Measurements from ENCODE around the gene DSCAM.

Gene DSCAM

DNA sequence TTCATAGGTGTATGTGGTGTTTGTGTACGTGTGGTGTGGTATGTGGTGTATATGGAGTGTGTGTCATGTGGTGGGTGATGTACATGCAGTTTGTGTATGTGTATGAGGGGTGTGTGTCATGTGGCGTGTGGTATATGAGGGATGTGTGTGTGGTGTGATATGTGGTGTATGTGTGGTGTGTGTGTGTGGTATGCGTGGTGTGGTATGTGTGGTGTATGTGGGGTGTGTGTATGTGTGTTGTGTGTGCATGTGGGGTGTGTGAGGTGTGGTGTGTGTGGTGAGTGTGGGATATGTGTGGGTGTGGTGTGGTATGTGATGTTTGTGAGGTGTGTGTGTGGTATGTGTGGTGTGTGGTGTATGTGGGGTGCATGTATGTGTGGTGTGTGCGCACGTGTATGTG is 707.3 kb downstream of the DSCAM start:
- TF ChIP-seq, protein P1, sequence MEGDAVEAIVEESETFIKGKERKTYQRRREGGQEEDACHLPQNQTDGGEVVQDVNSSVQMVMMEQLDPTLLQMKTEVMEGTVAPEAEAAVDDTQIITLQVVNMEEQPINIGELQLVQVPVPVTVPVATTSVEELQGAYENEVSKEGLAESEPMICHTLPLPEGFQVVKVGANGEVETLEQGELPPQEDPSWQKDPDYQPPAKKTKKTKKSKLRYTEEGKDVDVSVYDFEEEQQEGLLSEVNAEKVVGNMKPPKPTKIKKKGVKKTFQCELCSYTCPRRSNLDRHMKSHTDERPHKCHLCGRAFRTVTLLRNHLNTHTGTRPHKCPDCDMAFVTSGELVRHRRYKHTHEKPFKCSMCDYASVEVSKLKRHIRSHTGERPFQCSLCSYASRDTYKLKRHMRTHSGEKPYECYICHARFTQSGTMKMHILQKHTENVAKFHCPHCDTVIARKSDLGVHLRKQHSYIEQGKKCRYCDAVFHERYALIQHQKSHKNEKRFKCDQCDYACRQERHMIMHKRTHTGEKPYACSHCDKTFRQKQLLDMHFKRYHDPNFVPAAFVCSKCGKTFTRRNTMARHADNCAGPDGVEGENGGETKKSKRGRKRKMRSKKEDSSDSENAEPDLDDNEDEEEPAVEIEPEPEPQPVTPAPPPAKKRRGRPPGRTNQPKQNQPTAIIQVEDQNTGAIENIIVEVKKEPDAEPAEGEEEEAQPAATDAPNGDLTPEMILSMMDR (IDR thresholded peaks at IDR 0.05; ENCODE audit: low read length): no peak
- no peak for TF ChIP-seq EZH2 (IDR thresholded peaks at IDR 0.05; ENCODE audit: borderline replicate concordance, low read length)
- Histone ChIP-seq H2AFZ (ENCODE audit: low read length) (no peak overlapping the region), H3K9ac (ENCODE audit: low read length) (no peak overlapping the region), H3K4me1 (ENCODE audit: insufficient read depth, low read length, severe bottlenecking) (no peaks in the 10 kb centered on the region), H3K27me3 (ENCODE audit: insufficient read depth, low read length) (no peaks in the 10 kb centered on the region), H3K79me2 (ENCODE audit: insufficient read depth, low read length) (no peaks in the 10 kb centered on the region), H3K27ac (ENCODE audit: low read depth, low read length, poor library complexity, severe bottlenecking) (no peak overlapping the region), H3K36me3 (ENCODE audit: insufficient read depth, low read length) (no peaks in the 10 kb centered on the region), H3K9me3 (ENCODE audit: low read length) (no peaks in the 10 kb centered on the region), H3K9me2 (ENCODE audit: low read depth, low read length) (no peaks in the 10 kb centered on the region), H3K4me3 (ENCODE audit: low read depth, low read length, poor library complexity, severe bottlenecking) (no peak overlapping the region), H4K20me1 (ENCODE audit: insufficient read depth, low read length) (no peaks in the 10 kb centered on the region), H3K4me2 (ENCODE audit: low read length) (no peak overlapping the region), H3F3A (ENCODE audit: insufficient read depth, low read length) (no peaks in the 10 kb centered on the region)

DNA sequence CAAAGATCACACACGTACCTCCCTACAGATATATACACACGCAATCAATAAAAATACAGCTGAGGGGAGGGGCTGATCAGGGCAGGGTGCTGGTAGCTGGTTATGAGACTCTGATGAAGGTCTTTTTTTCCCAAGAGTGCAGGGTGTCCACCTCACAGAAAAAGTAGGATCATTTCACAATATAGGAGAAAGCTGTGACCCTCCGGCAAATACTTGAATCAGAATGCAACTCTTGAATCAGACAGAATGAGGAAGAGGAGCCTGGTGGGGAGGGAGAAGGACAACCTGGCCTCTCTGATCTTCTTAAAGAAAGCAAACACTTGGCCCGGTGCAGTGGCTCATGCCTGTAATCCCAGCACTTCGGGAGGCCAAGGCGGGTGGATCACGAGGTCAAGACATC is 710.4 kb downstream of the DSCAM start:
- no peak for TF ChIP-seq EZH2 (IDR thresholded peaks at IDR 0.05; ENCODE audit: borderline replicate concordance, low read length)
- TF ChIP-seq, protein P1 (IDR thresholded peaks at IDR 0.05; ENCODE audit: low read length): no peak
- H3K9me3 ChIP-seq (ENCODE audit: low read length): no peaks in the 10 kb centered on the region
- H3K9ac ChIP-seq (ENCODE audit: low read length): no peak overlapping the region
- H3K4me3 ChIP-seq (ENCODE audit: low read depth, low read length, poor library complexity, severe bottlenecking): no peak overlapping the region
- no peaks in the 10 kb centered on the region for H3F3A ChIP-seq (ENCODE audit: insufficient read depth, low read length)
- H3K27ac ChIP-seq (ENCODE audit: low read depth, low read length, poor library complexity, severe bottlenecking): no peak overlapping the region
- H3K36me3 ChIP-seq (ENCODE audit: insufficient read depth, low read length): no peaks in the 10 kb centered on the region
- no peak overlapping the region for H3K4me2 ChIP-seq (ENCODE audit: low read length)
- H4K20me1 ChIP-seq (ENCODE audit: insufficient read depth, low read length): no peaks in the 10 kb centered on the region
- H3K4me1 ChIP-seq (ENCODE audit: insufficient read depth, low read length, severe bottlenecking): no peaks in the 10 kb centered on the region
- no peak overlapping the region for H2AFZ ChIP-seq (ENCODE audit: low read length)
- no peaks in the 10 kb centered on the region for H3K79me2 ChIP-seq (ENCODE audit: insufficient read depth, low read length)
- H3K9me2 ChIP-seq (ENCODE audit: low read depth, low read length): no peaks in the 10 kb centered on the region
- H3K27me3 ChIP-seq (ENCODE audit: insufficient read depth, low read length): no peaks in the 10 kb centered on the region

DNA sequence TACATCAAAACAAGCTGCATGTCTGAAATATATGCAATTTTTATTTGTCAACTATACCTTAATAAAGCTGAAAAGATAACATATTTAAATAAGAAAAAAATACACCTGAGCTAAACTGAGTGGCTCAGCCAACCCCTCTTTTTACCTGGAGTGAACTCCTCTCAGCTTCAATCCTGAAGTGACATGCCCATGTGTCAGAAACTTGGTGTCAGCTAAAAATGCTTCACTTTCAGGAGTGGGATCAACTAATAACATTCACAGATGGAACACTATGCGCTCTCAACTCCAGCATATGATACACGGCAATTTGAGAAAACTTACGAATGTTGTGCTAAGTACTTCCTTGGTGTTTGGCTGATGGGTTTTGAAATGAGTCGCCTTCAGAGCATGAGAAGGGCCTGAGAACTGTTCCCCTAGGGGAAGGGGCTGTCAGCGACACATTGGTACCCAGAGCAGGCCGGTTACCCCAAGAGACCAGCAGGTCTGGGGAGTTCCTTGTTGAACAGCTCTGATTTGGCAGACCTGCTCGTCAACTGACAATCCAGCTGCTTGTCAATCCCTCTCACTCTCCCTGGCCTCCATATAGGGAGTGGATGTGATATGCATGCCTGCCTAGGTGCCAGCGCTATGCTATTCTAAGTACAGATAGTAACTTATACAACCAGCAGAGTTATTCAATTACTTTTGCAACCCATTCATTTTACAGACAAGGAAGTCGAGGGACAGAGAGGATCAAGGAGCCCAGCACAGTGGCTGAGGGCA is 712.0 kb downstream of the DSCAM start:
- no peak overlapping the region for H3K27ac ChIP-seq (ENCODE audit: low read depth, low read length, poor library complexity, severe bottlenecking)
- H2AFZ ChIP-seq (ENCODE audit: low read length): no peak overlapping the region
- H3K79me2 ChIP-seq (ENCODE audit: insufficient read depth, low read length): no peaks in the 10 kb centered on the region
- H3K9me2 ChIP-seq (ENCODE audit: low read depth, low read length): no peaks in the 10 kb centered on the region
- no peaks in the 10 kb centered on the region for H3K9me3 ChIP-seq (ENCODE audit: low read length)
- no peak for TF ChIP-seq EZH2 (IDR thresholded peaks at IDR 0.05; ENCODE audit: borderline replicate concordance, low read length)
- TF ChIP-seq, protein P1 (IDR thresholded peaks at IDR 0.05; ENCODE audit: low read length): no peak
- H3K9ac ChIP-seq (ENCODE audit: low read length): no peak overlapping the region
- no peaks in the 10 kb centered on the region for H3K27me3 ChIP-seq (ENCODE audit: insufficient read depth, low read length)
- H4K20me1 ChIP-seq (ENCODE audit: insufficient read depth, low read length): no peaks in the 10 kb centered on the region
- H3K4me1 ChIP-seq (ENCODE audit: insufficient read depth, low read length, severe bottlenecking): no peaks in the 10 kb centered on the region
- H3K4me2 ChIP-seq (ENCODE audit: low read length): no peak overlapping the region
- H3K4me3 ChIP-seq (ENCODE audit: low read depth, low read length, poor library complexity, severe bottlenecking): no peak overlapping the region
- H3F3A ChIP-seq (ENCODE audit: insufficient read depth, low read length): no peaks in the 10 kb centered on the region
- no peaks in the 10 kb centered on the region for H3K36me3 ChIP-seq (ENCODE audit: insufficient read depth, low read length)

All from OCI-LY1 (cell line).